Nucleus accumbens (tissue), 56 donors: ENCODE measurements around the gene GABRG3.

Experiments
- DNase-seq, 56 donors: peaks; one replicate each; lab custom pipeline; 2025; lab: John Stamatoyannopoulos, UW

The GABRG3 gene

GRCh38 chr15:26970712-26971210 is at the start of gene GABRG3:
Gene GABRG3 (plus strand): TSS chr15:26971181.
- DNase-seq: peak in 6 of 56 donors; percentile 13 to 44 (median 17)

- no peak for DNase-seq
Observed at GRCh38 chr15:26921433-26921832, 49.5 kb upstream of the GABRG3 start.

- DNase-seq: no peak
Observed at GRCh38 chr15:26926081-26926480, 44.9 kb upstream of the GABRG3 start.

- DNase-seq: peak in 5 of 56 donors; percentile 3 to 32 (median 16)
Observed at GRCh38 chr15:26928051-26928450, 42.9 kb upstream of the GABRG3 start.

- DNase-seq: no peak
Observed at GRCh38 chr15:26929588-26929987, 41.4 kb upstream of the GABRG3 start.

- no peak for DNase-seq
Observed at GRCh38 chr15:26934848-26935247, 36.1 kb upstream of the GABRG3 start.

GRCh38 chr15:26935322-26935721 is 35.7 kb upstream of the GABRG3 start:
- no peak for DNase-seq

- no peak for DNase-seq
Observed at GRCh38 chr15:26936502-26936901, 34.5 kb upstream of the GABRG3 start.

GRCh38 chr15:26937134-26937533 is 33.8 kb upstream of the GABRG3 start:
- DNase-seq: no peak

- no peak for DNase-seq
Observed at GRCh38 chr15:26939398-26939797, 31.6 kb upstream of the GABRG3 start.

DNA sequence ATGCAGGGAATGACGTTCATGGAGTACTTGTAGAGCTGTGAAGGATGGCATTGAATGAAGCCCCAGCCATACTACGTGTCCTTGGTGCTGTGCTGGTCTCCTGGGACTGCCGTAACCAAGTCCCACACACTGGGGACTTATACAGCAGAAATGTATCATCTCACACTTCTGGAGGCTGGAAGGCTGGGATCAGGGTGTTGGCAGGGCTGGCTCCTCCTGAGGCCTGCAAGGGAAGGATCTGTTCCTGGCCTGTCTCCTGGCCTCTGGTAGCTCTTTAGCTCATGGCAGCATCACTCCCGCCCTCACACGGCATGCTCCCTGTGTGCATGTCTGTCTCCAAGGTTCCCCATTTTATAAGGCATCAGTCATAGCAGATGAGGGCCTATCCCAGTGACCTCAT is 29.5 kb upstream of the GABRG3 start:
- DNase-seq: no peak

DNA sequence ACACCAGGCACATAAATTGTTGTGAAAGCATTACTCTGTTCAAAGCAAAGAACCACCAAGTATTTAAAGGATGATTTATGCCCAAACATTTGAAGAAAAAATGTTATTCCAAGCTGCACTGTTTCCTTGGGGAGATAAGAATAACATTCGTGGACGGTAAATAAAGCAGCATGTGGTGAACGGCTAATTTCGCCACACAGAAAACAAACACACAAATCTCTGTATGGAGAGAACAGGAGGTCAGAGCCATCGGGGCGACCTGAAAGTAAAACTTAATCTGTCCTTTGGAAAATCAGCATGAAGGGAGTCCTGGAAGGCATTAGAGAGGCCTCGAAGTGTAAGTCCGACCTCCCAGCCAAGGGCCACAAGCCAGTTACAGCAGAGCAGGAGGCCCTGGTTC is 27.1 kb upstream of the GABRG3 start:
- DNase-seq: no peak

DNA sequence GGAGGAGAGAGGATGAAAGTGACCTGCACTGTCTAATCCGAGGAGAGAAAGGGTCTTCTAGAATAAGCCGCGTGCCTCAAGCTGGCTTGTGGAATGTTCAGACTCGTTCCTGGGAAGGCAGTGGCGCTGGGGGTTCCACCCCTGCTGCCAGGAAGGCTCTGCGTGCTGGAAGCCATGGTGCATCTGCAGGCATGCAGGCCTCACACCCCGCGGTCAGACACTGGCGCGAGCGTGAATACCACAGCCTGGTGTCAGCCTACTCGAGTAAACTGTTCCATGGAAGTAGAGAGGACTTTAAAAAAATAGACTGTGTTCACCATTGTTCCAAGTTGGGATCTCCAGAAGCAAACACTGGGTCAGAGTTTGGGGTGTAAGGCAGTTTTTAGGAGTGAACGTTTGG is 25.9 kb upstream of the GABRG3 start:
- no peak for DNase-seq

- DNase-seq: no peak
Observed at GRCh38 chr15:26950001-26950400, 21.0 kb upstream of the GABRG3 start.

DNA sequence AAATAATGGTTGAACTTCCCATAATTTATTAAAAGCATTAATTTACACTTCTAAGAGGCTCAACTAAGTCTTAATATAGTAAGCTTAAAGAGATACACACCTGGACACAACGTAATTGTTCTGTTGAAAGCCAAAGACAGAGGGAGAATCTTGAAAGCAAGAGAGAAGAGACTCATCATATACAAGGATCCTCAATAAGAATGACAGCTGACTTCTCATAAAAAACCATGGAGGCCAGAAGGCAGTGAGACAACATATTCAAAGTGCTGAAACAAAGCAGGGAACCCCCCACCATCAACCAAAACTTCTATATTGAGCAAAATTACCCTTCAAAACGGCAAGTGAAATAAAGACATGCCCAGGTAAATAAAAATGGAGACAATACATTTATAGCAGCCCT is 16.6 kb upstream of the GABRG3 start:
- no peak for DNase-seq

GRCh38 chr15:26967719-26968269 is 3.2 kb upstream of the GABRG3 start:
- DNase-seq: peak in 22 of 56 donors; percentile 20 to 75 (median 44)

DNA sequence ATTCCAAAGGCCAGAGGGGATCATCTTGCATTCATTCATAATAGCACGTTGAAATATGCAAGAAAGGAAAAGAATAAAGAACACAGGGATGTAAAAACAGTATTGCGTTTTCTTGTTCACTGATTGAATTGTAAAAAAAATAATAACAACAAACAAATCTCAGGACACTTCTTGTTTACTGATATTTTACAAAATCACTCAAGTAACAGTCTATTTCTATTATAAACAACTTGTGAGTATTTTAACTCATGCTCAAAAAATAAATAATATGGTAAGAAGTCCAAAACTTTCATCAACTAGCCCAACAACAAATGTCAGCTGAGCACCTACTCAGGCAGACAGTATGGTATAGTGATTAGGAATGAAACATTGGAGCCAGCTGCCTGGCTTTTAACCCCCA is 2.2 kb upstream of the GABRG3 start:
- no peak for DNase-seq

GRCh38 chr15:26971271-26972018 is 464 bp downstream of the GABRG3 start:
- peak in 8 of 56 donors; percentile 3 to 48 (median 20) for DNase-seq

GRCh38 chr15:26972636-26973035 is 1.7 kb downstream of the GABRG3 start:
- DNase-seq: peak in 5 of 56 donors; percentile 8 to 48 (median 17)

GRCh38 chr15:26974120-26974780 is 3.3 kb downstream of the GABRG3 start:
- DNase-seq: peak in 2 of 56 donors; percentile 12 to 16

GRCh38 chr15:26981492-26981891 is 10.5 kb downstream of the GABRG3 start:
- DNase-seq: no peak

DNA sequence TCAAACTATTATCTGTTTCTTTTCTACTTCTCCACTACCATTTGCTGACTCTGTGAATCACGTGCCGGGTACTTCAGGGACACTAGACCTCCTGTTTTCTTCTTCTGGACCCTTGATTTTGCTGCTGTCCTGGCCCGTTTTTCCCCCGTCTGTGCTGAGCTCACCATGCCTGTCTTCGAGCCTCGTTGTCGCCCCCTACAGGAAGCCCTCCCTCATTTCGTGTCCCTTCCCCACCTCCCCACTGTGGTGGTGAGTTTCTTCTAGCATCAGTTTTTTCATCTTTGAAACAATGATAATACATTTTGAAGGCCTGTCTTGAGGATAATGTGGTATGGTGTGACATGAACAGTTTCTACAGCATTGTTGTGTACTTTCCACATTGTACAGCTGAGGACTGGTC is 12.8 kb downstream of the GABRG3 start:
- DNase-seq: no peak
